Measurements from ENCODE around the gene CELA3B.

DNA sequence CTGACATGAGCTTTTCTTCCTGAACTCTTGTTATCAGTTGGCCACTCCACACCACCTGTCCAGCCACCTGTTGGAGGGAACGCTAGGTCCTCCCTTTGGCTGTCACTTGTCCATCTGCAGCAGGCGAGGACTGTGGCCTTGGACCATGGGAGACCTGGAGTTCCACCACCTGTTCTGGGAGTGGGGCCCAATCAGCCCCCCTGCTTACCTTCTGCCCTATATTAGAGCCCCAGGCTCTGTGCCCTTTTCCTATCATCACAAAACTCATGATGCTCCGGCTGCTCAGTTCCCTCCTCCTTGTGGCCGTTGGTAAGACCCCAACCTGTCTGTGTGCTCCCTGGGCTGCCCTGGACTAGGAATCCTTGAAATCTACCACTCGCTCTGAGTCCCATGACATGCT is 24.6 kb downstream of the CELA3B start, which contains the start of gene CELA3A:
- TF ChIP-seq, protein P1, sequence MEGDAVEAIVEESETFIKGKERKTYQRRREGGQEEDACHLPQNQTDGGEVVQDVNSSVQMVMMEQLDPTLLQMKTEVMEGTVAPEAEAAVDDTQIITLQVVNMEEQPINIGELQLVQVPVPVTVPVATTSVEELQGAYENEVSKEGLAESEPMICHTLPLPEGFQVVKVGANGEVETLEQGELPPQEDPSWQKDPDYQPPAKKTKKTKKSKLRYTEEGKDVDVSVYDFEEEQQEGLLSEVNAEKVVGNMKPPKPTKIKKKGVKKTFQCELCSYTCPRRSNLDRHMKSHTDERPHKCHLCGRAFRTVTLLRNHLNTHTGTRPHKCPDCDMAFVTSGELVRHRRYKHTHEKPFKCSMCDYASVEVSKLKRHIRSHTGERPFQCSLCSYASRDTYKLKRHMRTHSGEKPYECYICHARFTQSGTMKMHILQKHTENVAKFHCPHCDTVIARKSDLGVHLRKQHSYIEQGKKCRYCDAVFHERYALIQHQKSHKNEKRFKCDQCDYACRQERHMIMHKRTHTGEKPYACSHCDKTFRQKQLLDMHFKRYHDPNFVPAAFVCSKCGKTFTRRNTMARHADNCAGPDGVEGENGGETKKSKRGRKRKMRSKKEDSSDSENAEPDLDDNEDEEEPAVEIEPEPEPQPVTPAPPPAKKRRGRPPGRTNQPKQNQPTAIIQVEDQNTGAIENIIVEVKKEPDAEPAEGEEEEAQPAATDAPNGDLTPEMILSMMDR (IDR thresholded peaks at IDR 0.05 in 8 of 11, conservative IDR thresholded peaks at IDR 0.05 in 3 of 11): no peak
- TF ChIP-seq POLR2AphosphoS5 (IDR thresholded peaks at IDR 0.05) (no peak), POLR2A (IDR thresholded peaks at IDR 0.05) (no peak)
